NCI-H446 (cell line): Measurements from ENCODE around the gene TSPAN14.
"Not testable (repeated sequence)": the region's sequence is repeated elsewhere in the genome, so short reads cannot be mapped to it uniquely, and the experiment has no call there.

Experiments
- DNase-seq, 2 experiments: peaks; one replicate each; lab custom pipeline; 2025; lab: John Stamatoyannopoulos, UW

The TSPAN14 gene

DNA sequence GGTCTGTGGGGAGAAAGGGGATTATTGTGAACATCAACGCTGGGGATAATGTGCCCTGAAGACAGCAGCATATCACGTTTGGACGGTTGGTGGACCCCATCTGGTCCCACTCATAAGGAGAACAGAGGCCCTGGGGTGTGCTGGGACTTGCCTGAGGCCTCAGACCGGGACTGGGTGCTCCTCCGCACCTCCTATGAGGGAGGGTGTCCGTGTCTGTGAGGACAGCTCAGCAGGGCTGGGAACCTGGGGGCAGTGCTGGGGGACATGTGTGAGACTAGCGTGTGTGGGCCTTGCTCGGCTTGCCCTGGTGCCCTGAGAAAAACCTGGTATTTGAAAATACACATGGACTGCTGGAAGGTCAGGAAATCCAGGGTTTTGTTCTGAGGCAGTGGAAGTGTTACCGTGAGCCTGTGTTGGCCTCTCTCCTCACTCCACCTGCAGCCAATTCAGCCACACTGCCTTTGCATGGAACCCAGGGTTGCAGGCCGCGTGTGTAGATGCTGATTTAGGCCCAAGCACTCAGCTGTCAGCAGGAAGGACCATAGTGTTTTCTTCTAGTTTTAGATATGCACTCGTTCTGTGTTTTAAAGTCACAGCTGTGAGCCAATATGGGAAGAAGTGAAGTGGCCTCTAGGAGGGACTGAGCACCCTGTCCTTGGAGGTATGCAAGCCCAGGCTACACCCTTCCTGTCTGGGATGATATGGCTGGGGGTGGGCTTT lies 70.2 kb downstream of the TSPAN14 start:
- no peak for DNase-seq

GRCh38 chr10:80526218-80526617 lies 72.1 kb downstream of the TSPAN14 start:
- DNase-seq, result no peak

- no peak for DNase-seq
Observed at GRCh38 chr10:80526742-80527141, 72.6 kb downstream of the TSPAN14 start.

DNA sequence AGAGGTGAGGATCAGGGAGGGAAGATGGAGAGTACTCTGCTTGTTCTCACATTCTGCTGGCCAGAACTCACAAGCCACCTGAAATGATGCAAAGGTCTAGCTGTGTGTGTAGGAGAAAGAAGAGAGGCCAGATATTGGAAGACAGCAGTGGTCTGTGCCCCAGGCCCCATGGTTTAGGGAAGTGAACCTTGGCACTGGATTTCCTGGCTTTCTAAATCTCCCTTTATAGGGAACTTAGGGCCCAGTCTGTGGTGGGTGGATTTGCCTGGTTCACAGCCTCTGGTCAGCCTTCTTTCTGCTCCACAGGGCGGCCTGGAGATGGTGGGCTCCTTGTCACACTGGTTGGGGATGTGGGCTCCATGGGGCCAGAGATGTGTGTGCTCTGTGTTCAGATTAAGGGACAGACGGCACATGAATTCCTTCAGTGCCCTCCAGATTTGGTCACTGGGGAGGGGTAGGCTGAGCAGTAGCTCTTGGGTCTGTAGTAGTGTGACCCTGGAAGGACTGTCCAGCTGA lies 74.1 kb downstream of the TSPAN14 start:
- no peak for DNase-seq

- DNase-seq, result no peak
Observed at GRCh38 chr10:80528901-80529300, 74.8 kb downstream of the TSPAN14 start.

DNA sequence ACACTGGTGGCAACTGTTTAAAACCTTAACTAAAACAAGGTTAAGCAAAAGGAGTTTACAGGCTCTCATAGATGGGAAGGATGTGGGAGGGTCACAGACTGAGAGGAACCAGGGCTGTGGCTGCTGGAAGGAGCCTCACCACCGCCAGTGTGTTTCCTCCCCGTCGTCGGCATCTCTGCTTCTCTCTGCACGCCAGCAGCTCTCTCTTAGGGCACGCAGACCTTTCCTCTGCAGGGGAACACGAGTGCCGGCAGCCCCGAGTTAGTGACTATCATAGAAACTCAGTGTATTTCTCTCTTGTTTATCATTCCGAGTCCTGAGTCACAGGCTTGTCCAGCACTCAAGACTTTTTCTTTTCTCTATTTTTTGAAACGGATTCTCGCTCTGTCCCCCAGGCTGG lies 75.5 kb downstream of the TSPAN14 start:
- no peak for DNase-seq

- no peak for DNase-seq
Observed at GRCh38 chr10:80530251-80530650, 76.1 kb downstream of the TSPAN14 start.

DNA sequence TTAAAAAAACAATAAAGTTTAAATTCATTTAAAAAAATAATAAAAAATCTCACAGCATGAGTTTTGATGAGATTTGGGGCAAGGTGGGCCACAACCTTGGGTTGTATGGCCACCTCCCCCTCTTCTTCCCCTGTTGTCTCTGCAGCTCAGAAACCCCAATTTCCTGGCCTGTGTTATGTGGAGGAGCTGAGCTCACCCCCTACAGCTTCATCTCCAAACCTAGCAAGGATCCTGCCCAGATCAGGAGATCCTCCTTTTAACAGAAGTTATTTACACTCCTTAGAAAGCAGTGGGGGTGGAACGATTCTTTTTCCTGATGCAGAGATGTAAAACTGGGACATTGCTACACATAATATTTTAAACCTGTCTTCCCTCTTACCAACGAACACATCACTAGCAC lies 76.7 kb downstream of the TSPAN14 start:
- no peak for DNase-seq

GRCh38 chr10:80532571-80532970 lies 78.5 kb downstream of the TSPAN14 start:
- no peak for DNase-seq

GRCh38 chr10:80534059-80534458 lies 79.9 kb downstream of the TSPAN14 start:
- not testable (repeated sequence) for DNase-seq

DNA sequence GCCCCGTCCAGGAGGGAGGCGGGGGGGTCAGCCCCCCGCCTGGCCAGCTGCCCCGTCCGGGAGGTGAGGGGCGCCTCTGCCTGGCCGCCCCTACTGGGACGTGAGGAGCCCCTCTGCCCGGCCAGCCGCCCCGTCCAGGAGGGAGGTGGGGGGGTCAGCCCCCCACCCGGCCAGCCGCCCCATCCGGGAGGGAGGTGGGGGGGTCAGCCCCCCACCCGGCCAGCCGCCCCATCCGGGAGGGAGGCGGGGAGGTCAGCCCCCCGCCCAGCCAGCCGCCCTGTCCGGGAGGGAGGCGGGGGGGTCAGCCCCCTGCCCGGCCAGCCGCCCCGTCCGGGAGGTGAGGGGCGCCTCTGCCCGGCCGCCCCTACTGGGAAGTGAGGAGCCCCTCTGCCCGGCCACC lies 80.5 kb downstream of the TSPAN14 start:
- DNase-seq, result not testable (repeated sequence)

DNA sequence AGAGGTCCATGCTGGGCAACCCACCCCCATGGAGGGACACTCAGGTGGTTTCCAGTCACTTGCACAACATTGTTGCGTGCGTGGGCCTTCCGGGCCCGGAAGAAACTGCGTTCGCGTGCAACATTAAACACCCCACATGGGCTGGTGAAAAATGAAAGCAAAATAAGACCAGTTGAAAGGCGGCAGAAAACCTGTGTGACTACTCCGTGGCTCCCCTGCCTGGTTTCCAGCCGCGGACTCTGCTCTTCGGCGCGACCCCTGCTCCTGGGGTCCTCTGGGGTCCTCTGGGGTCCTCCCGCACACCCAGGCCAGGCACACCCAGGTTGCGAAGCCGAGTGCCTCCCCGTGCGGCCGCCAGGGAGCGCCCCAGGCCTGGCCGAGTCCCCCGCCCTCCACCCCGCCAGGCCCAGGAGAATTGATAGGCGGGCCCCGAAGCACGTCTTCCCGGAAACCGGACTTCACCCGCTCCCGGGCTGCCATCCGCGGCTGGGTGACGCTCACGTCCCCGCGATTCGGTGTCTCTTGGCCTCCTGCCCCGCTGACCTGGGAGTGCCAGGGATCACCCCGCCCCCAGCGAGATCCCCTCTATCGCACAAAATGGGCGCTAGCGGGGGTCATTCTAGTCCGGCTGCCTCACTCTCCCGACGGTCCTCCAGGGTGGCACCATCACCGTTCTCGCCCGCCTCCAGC lies 81.7 kb downstream of the TSPAN14 start:
- DNase-seq, result no peak

GRCh38 chr10:80536361-80536835 lies 82.3 kb downstream of the TSPAN14 start:
- no peak for DNase-seq

GRCh38 chr10:80537086-80537735 lies 83.1 kb downstream of the TSPAN14 start:
- no peak for DNase-seq

DNA sequence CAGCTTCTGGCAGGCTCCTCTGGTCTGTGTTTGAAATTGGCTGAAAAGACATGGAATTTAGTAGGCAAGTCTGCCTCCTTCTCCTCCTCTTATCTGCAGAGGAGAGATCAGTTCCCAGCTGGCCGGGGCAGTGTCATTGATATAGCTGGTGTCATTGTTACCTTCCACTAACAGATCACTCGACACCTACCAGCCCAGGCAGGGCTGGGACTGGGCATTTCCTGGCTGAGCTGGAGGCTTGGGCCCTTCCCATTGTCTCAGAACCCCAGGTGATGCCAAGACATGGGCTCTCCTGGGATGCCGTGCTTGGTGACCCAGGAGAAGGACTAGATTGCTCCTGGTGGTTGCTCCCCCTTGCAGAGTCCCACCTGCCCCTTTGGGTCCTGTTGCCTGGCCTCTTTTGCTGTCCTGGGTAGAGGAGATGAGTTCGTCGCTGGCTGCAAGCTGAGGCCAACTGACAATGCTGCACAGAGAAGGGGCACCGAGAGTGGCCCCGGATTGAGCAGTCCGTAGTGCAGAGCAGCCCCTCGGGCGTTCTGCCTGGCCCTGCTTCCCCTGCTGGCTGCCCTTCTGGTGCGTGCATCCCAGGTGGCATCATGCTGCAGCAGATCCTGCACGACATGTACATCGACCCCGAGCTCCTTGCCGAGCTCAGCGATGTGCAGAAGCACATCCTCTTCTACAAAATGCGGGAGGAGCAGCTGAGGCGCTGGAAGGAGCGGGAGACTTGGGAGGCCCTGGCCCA lies 83.8 kb downstream of the TSPAN14 start, which contains the start of gene SH2D4B:
TSS of gene SH2D4B (plus strand) at position 167 of the 745 bp plus-strand sequence. CDS start at position 597, 430 bp downstream.
- DNase-seq, result no peak

GRCh38 chr10:80538481-80539185 lies 84.5 kb downstream of the TSPAN14 start:
- no peak for DNase-seq

- peak in 1 of 2 experiments; percentile 23 for DNase-seq
Observed at GRCh38 chr10:80539421-80540031, 85.4 kb downstream of the TSPAN14 start.

- DNase-seq, result no peak
Observed at GRCh38 chr10:80540136-80540535, 86.0 kb downstream of the TSPAN14 start.

DNA sequence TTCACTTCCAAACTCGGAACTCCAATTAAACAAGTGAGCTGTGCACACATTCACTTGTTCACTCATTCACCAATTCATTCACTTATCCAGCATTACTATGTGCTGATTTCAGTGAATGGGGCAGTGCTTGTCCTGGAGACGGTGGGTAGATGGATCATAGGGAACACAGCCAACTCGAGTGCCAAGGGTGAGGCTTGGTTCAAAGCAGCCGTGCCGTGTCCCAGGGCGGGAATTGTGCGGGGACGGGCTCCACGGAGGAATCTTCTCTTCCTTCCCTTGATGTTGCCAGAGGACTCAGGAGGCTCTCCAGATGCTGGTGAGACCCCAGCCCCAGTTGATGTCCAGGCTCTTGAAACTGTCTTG lies 86.5 kb downstream of the TSPAN14 start:
- no peak for DNase-seq

- no peak for DNase-seq
Observed at GRCh38 chr10:80540981-80541750, 87.1 kb downstream of the TSPAN14 start.
